Activated B cell treated with CpG ODN at 0.5 μM for 24 hours (primary cell): ENCODE measurements around the gene ATP7B. TPM values are rescaled to one million over a fixed set of nuclear protein-coding genes. Genes with fewer than 3 reads are reported as not detected.

ENCODE experiments used
- ATAC-seq: fragments of 200-7000 bp; cut with Tn5 transposase; one replicate; pipeline ENCODE4 v1.10.0; 2021; ENCODE audit warnings: low read depth, mild to moderate bottlenecking, moderate library complexity
- CTCF ChIA-PET: fragments of 350-600 bp; sonication (Branson Sonifier 250); formaldehyde crosslinking; loops from one replicate; lab custom pipeline; 2021; ENCODE audit warnings: antibody characterized with exemption; lab: Charles Lee
- POLR2A ChIA-PET: fragments of 350-600 bp; sonication (Branson Sonifier 250); formaldehyde crosslinking; loops from one replicate; lab custom pipeline; 2021; ENCODE audit warnings: antibody characterized with exemption; lab: Charles Lee
- DNase-seq: peaks from one replicate; pipeline ENCODE4 v3.0.0; 2022
- H3K27ac Mint-ChIP-seq: one replicate; pipeline ENCODE4 v1.8.0; 2020; ENCODE audit warnings: mixed read lengths
- H3K27me3 Mint-ChIP-seq: one replicate; pipeline ENCODE4 v1.8.0; 2021; ENCODE audit warnings: mixed read lengths
- H3K36me3 Mint-ChIP-seq: one replicate; pipeline ENCODE4 v1.8.0; 2021; ENCODE audit warnings: low read depth, mixed read lengths
- H3K4me1 Mint-ChIP-seq: one replicate; pipeline ENCODE4 v1.8.0; 2021; ENCODE audit warnings: mixed read lengths
- H3K4me3 Mint-ChIP-seq: one replicate; pipeline ENCODE4 v1.8.0; 2020; ENCODE audit warnings: mild to moderate bottlenecking, mixed read lengths
- H3K9me3 Mint-ChIP-seq: one replicate; pipeline ENCODE4 v1.8.0; 2020; ENCODE audit warnings: mixed read lengths
- intact Hi-C: fragments of 100-400 bp; cut with micrococcal nuclease; formaldehyde crosslinking; loops from one replicate; pipeline ENCODE4 v1.15.1; 2024
- total RNA-seq: library from RNA; stranded (reverse); gene quantifications from 2 replicates; pipeline ENCODE4 v1.2.3, GENCODE V29; 2022
- TF ChIP-seq, protein P1 (sequence below): fragments of 200-600 bp; IDR thresholded peaks from one replicate; pipeline ENCODE4 v1.8.0; 2022; ENCODE audit warnings: antibody characterized with exemption, mild to moderate bottlenecking

The ATP7B gene
- total RNA-seq, 1 donor from 2014 or later: 0.40 TPM

- Mint-ChIP-seq H3K36me3 (no peaks in the 10 kb centered on the region), H3K9me3 (peaks cover 15% of the 10 kb centered on the region), H3K27ac (no peak overlapping the region), H3K4me3 (no peak overlapping the region), H3K27me3 (peaks cover 2% of the 10 kb centered on the region), H3K4me1 (no peaks in the 10 kb centered on the region)
- TF ChIP-seq, protein P1, sequence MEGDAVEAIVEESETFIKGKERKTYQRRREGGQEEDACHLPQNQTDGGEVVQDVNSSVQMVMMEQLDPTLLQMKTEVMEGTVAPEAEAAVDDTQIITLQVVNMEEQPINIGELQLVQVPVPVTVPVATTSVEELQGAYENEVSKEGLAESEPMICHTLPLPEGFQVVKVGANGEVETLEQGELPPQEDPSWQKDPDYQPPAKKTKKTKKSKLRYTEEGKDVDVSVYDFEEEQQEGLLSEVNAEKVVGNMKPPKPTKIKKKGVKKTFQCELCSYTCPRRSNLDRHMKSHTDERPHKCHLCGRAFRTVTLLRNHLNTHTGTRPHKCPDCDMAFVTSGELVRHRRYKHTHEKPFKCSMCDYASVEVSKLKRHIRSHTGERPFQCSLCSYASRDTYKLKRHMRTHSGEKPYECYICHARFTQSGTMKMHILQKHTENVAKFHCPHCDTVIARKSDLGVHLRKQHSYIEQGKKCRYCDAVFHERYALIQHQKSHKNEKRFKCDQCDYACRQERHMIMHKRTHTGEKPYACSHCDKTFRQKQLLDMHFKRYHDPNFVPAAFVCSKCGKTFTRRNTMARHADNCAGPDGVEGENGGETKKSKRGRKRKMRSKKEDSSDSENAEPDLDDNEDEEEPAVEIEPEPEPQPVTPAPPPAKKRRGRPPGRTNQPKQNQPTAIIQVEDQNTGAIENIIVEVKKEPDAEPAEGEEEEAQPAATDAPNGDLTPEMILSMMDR: no peak
- no peak for DNase-seq
- intact Hi-C loops: no loop called here
- ChIA-PET CTCF (interaction anchor here (1.2 kb wide), 1 partner anchor 10 kb away, joined by 3 read pairs; no protein-coding TSS in a partner anchor), POLR2A (no interaction called here)
- ATAC-seq: no peak
These were observed 125.6 kb downstream of the ATP7B start for GRCh38 chr13:51885651-51886050.

- TF ChIP-seq, protein P1: no peak
- intact Hi-C loops: no loop called here
- DNase-seq (no peak), ATAC-seq (no peak)
- Mint-ChIP-seq H3K36me3 (no peaks in the 10 kb centered on the region), H3K9me3 (peaks cover 15% of the 10 kb centered on the region), H3K27me3 (no peaks in the 10 kb centered on the region), H3K4me3 (no peak overlapping the region), H3K4me1 (no peaks in the 10 kb centered on the region), H3K27ac (no peak overlapping the region)
- ChIA-PET POLR2A (no interaction called here), CTCF (no interaction called here)
These were observed 128.0 kb downstream of the ATP7B start for GRCh38 chr13:51883226-51883600.

Other genes with a start within 250 kb of the ATP7B start
- 11.6 and 14.1 TPM in 2 replicates for gene DHRS12, start 207.3 kb downstream of the ATP7B start, total RNA-seq
- gene TMEM272, start 166.3 kb downstream of the ATP7B start, total RNA-seq: not detected in 2 replicates
- gene CCDC70, start 149.5 kb downstream of the ATP7B start, total RNA-seq: not detected in 2 replicates
- gene ALG11, start 948 bp upstream of the ATP7B start, total RNA-seq: 31.8 and 36.9 TPM in 2 replicates
- 9.3 and 11.7 TPM in 2 replicates for gene UTP14C, start 13.2 kb upstream of the ATP7B start, total RNA-seq
- gene NEK5, start 117.6 kb upstream of the ATP7B start, total RNA-seq: not detected in 2 replicates
- gene NEK3, start 148.1 kb upstream of the ATP7B start, total RNA-seq: 9.1 and 12.0 TPM in 2 replicates